ENCODE measurements around the gene CYP27B1.

GRCh38 chr12:57724003-57724935 is 42.6 kb downstream of the CYP27B1 start:
- no peak for TF ChIP-seq CTCF (conservative IDR thresholded peaks at IDR 0.05; ENCODE audit: low read length)
- no peak for TF ChIP-seq EZH2phosphoT487 (IDR thresholded peaks at IDR 0.05; ENCODE audit: borderline replicate concordance, low read depth, low read length)
